Activated T-cell treated with anti-CD3 and anti-CD28 coated beads, Interleukin-2, amount 50 U/mL, for 48 hours (primary cell): ENCODE data around the gene LRMDA.

ENCODE experiments used
- DNase-seq, 2 experiments: peaks; one replicate each; pipeline ENCODE4 v3.0.0-alpha.2; 2020

Gene LRMDA

DNA sequence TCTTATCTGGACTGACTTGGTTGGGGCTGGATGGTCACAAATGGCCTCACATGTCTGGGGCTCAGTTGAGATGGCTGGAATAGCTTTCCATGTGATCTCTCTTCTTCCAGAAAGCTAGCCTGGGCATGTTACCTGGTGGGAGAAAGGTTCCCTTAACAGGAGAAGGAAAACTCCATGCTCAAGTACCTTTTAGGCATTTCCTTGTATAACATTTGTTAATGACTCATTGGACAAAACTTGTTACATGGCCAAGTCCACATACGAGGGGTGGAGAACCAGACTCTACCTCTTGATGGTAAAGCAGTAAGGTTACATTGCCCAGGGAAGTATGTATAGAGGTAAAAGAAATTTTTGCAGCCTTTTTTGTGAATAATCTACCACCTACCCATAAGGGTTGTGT lies 826.4 kb downstream of the LRMDA start:
- DNase-seq: no peak

DNA sequence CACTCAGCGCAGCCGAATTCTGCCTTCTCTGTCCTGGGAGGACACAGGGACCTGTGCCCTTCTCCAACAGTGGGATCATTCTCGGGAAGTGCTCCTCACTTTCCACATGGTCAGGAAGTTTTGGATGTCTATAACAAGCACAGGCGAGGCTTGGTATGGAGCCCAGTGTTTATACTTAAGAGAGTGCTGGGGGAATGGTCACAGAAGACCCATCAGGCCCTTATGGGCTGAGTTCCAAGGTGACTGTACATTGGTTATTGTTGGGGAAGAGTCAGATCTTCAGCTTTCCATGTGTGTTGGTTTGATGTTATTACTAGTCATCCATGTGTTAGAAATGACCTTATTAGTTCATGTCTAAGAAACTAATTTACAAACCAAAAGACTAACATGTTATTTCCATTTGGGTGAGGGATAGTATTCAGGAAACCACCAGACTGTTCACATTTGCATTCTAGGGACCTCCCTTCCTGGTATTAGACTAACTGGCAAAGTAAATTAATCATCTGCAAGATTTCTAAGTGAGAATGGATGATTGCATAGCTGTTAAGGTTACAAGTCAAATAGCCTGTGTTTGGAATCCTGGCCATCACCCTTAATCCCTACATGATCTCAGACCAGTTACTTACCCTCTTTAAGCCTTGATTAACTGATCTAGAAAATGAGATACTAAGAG lies 834.2 kb downstream of the LRMDA start:
- DNase-seq: no peak

DNA sequence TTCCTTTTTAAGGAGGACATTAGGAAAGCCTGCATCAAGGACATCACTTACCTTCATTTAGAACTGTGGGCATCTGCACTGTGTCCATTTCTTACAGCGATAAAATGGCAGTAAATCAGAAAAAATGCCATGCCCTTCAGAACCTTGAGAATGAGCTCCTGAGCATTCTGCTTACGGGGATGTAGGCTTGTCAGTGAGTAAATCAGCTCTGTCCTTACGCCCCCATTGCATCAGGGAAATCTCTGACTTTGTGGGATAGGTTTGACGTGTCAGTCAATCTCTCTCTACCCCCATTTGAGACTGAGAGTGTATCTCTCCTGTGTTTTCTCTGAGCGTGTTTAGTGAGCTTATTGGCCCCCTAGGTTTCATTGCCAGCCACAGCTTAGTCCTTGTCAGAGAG lies 837.1 kb downstream of the LRMDA start:
- no peak for DNase-seq

DNA sequence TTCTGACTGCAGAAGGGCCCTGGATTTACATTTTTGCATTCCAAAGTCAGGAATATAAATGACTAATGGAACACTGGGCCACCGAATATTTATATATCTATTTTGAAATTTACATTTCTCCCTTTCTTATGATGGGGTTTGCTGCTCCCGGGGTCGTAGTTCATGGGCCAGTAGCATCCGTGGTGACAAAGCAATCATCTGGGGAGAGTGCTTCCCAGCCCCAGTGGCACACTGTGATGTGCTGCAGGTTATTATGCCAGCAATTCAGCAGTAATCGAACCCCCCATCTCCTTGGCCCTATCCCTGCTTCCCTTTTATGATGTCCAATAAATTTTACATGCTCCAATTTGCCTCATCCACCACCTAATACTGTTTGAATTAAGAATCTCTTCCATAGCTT lies 837.5 kb downstream of the LRMDA start:
- DNase-seq: no peak

DNA sequence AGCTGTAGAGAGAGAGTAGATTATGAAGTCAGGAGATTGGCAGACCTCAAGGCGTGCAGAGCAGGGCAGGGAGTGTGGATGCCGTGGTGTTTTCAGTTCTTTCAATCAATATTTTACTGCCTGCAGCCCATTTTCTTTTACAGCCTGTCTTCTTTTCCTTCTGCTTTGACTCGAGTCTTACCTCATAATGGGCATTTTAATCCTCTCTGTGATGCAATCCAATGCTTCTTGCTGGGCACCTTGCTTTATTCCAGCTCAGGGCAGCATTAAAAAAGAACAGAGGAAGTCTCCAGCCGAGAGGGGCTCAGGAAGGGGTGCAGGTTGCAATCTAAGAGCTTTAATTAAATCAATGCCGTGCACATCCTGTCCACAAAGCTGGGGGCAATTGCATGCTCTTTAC lies 839.0 kb downstream of the LRMDA start:
- DNase-seq: no peak

DNA sequence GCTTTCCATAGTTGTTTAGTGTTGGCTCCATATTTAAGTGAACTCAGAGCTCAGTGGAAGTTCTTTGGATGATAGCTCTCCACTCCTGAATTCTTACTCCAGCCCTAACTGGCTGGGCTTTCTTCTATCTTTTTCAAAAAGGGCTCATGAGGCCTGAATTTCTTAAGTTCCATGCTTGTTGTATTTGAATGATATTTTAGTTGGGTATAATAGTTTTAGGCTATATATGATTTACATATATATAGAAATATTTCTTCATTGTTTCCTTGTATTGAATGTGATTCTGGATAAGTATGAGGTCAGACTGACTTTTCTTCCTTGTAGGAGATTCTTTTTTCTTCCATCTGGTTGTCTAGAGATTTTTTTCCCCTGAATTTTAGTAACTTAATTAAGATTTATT lies 843.5 kb downstream of the LRMDA start:
- DNase-seq: no peak

DNA sequence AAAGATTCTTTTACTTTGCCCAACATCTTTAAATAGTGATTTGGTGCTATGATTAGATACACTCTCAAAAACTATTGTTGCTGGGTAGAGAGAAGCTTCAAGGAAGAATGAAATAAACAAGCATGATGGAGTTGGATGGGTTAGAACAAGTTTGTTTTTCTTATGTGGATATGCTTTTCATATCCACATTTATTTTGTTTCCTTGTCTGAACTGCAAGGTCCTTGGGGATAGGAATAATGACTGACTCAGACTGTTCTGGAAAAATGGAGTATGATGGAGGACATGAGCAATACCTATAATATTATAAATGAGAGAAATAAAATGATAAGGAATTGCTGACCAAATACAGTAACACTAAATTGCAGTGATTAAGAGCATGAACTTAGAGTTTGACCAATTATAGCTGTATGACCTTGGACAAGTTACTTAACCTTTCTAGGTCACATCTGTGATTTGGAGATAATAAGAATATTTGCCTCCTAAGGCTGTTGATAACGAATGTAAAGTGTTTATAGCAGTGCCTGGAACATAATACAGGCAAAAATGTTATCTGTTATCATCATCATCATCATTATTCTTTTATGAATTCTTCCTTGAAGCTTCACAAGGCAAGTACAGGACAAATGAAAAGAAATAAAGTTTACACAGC lies 847.5 kb downstream of the LRMDA start:
- DNase-seq: no peak

DNA sequence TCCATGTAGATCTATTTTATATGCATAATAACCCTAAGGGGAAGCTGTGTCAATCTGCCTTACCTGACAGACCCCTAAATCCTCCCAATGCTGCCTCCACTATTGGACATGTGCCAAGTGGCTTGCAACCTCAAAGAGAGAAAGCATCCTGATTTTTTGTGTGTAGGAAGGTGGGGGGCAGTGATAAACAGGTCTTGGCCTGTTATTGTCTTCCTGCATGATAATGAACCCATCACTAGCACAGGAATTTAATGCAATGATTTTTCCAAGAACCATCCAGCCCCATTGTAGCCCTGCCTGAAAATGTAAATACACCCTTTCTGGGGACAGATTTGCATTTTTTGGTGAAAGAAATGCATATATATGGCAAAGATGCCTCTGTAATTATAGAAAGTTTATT lies 850.2 kb downstream of the LRMDA start:
- DNase-seq: no peak

DNA sequence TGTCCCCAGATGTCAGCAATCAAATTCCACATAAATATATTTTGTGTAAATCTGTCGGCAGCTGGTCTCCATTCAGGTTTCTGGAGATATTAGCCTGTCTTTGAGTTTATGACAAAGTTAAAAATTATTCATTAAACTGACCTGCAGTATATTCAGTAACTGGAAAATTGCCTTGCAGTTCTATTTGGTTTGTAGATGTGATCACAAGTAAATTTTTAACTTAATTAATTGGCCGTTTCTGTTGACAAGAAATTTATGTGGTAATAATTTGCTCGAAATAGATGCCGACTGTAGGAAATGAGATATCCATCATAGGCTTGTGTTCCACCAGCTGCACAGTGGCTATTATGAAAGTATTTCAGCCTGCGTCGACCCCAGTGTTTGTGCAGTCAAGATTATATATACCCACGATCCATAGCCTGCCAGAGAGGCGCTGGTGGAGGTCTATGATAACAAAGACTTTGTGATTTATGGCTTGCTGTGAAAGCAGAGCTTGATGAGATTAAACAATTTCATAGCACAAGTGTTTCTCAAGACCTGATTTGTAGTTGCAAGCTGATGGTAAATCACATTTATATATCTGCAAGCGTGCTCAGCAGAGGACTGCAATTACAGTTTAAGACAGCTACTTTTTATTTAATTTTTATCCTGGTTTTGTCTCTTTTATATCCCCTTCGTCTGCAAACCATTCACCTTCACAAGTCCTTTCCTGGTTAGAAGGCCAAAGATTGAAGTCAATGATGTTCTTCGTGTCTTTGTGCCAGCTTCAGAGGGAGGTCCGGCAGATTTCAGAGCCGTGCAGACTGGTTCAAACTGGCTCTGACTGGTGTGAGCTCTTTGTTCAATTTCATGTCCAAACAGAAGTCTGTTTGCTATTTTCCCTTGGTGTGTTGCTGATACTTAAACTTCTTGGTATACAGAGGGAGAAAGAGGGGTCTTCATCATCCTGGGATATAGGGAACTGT lies 850.9 kb downstream of the LRMDA start:
- DNase-seq: no peak

DNA sequence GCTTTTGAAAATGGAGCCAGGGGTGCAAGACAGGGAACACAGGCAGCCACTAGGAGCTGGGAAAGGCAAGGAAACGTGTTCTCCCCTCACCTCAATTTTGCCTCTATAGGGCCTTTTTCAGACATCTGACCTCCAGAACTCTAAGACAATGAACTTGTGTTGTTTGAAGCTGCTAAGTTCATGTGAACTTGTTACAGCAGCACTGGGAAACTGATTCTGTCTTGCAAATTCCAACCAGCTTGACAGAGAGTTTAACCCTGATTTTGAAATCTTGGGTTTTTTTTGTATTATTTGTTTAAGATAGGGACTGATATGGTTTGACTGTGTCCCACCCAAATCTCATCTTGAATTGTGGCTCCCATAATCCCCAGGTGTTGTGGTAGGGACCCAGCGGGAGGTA lies 852.9 kb downstream of the LRMDA start:
- DNase-seq: no peak

DNA sequence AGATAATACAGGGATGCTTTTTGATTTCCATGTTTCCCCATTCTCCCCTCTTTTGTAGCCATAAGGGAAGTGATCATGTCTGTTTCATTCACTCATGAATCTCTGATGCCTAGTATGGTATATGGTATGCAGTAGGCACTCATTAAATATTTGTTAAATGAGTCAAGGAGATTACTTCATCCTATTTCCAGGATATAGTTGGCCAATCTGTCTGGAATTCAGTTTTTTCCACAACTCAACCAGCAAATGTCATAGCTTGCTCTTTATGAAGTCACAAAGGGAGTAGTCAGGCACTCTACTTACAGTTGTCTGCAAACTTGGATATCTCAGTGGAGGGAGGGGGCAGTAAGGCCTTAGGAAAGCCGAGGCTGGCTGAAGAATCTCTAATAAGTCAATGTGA lies 853.6 kb downstream of the LRMDA start:
- DNase-seq: no peak

DNA sequence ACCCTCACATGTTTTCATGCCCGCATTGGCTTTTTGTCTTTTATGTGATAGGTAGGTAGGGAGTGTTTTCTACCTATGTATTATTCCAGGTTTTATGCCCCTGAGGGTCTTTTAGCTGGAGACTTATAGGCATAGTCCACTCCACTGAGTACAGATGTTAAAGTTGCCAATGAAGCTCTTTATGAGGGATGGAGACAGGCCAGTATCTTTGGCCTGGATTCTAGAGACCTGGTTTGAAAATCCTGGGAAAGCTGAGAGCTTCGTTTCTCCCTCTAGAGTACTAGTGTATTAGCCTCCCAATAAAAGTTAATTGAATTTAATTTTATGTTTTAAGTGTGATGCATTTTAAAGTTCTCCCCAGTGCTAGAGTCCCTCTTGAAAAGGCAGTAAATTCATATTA lies 854.1 kb downstream of the LRMDA start:
- DNase-seq: no peak

DNA sequence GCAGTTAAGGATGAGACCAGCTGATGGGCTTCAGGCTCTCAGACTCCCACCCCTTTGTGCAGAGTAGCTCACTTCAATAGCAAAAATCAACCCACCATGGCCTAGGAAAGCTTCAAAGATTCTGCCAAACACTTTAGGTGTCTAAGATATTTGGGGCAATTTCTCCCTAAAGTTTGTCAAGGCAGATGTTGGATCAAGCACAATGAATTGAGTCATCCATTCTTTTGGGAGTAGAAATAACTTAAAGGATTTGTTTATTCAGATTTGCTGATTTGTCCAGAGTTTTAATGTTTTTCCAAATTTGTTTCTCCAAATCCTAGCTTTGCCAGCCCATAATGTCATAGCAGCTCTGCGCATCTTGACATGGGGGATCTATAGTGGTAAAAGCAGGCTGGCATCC lies 855.1 kb downstream of the LRMDA start:
- no peak for DNase-seq

DNA sequence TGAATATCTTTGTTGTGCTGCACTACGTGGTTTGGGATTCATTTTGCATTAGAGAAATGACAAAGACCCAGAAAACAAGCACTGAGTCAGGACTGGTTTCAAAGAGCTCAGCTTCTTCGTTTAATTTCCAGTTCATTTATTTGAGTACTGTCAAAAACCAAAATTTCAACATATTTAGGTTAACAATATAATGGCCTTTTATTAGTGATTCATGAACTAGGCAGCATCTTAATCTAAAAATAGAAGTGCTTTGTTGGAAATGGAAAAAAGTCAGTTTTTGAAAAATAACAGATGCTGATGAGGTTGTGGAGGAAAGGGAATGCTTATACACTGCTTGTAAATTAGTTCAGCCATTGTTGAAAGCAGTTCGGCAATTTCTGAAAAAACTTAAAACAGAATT lies 856.4 kb downstream of the LRMDA start:
- DNase-seq: no peak

DNA sequence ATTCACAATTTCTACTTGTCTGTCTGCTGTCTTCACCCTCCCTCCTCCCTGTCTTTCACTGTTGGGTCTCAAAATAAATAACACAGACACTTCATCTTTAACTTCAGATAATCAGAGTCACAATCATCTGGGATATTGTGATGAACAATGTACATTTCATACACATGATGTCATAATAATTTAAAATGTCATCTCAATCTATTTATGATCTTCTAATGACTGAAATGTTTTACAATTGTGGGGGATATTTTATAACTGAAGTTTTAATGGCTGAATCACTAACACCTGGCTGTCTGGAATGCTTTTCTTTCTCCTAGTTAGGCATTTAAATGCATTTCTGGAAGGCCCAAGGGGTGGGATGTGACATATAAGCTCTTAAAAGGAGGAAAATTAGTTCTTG lies 859.8 kb downstream of the LRMDA start:
- DNase-seq: no peak

DNA sequence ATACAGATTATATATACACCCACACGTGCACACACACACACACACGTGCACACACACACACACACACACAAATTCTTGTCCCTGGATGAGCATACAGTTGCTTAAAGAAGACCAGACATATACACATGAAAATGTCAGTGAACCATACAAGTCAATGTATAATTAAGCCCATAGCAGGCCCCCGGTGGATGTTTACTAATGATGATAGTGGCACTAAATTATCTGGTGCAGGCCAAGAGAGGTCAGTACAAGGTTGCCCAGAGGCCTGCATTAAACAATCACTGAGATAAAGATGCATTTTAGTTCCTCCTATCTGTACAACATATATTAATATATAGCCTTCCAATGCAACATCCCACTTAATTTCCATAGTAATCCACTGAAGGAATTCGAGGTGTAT lies 860.5 kb downstream of the LRMDA start:
- no peak for DNase-seq

DNA sequence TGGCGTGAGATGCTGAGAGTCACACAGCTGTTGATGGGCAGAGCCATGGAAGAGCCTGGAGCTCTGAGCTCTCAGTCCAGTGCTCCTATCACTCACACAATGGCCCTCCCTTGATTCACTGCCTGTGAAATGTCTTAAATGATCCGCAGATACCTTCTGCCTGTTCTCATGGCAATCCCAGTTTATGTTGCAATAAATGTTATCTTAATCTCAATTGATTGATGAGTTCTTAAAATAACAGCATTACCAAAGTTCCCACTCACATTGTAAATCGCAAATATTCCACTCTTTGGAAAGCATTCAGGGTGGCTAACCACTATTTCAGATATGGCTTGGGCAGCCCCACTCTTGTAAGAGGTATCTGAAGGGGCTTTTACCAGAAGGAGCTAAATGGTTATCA lies 865.5 kb downstream of the LRMDA start:
- DNase-seq: no peak

DNA sequence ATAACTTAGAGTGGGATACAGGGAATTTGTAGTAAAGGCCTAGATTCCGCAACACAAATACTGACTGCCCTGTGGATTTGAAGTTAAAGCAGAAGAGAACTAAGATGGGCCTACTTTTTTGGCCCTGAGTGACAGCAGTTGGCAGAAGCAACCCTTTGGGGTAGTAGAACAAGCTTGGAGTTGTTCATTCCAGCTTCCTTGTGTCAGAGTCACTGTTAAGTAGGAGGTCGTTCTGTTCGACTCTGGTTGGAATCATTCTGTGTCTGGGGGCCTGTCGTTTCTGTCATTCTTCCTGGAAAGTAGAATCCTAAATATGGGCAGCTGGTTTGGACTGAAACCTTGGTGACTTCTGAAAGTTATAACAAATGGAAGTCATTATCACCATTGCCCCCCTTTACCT lies 865.9 kb downstream of the LRMDA start:
- no peak for DNase-seq

DNA sequence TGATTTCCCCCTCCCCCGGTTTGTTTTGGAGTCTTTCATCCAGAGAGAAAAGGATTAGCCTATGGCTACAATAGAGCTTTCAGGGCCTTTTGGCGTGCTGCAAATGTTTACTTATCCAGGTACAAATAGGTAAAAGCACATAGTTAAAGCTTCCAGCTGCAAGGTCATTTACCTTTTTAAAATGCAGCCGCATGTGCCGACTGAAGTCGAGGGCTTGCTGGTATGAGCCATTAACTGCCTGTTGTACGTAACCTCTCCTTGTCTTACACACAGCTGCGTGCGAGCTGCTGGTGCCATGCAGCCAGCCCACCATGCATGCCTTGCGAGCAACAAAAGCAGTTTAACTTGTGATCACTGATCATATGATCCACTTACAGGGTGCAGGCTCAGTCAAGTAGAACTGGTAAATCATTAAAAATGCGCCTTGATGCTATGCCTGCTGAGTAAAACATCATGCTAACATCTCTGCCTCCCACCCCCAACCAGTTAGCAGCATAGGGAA lies 866.4 kb downstream of the LRMDA start:
- no peak for DNase-seq

DNA sequence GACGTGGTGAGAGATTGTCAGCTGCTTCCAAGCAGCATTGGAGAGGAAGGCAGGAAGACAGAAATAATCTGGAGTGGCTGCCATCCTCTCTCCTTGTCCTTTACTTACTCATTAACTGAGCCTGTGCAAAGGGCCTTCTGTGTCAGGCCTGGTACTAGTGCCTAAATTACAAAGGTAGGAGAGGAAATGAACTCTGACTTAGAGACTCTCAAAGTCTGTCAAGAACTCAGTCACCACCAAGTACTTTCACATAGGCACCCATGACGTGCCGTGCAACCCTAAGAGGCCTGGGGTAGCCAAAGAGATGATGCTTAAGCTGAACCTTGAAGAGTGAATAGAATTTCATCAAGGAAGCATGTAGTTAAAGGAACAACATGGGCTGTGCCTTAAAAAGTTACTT lies 866.9 kb downstream of the LRMDA start:
- DNase-seq: no peak

DNA sequence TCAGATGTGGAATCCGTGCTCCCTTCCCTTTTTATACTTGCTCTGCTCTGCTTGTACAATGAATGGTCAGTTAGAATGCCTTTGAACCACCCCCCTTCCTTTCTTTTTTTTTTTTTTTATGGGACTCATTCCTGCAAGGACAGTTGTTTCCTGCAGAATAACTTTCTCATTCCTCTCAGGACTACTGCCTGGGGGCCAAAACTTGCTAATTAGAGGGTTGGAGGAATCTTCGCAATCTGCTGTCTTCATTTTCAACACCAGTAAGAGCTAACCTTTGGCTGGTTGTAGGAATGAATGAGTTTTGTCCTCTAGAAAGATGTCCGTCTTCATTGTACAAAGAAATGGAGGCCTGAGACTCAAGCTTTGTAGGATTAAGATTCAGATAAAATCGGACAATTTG lies 868.1 kb downstream of the LRMDA start:
- DNase-seq: no peak

DNA sequence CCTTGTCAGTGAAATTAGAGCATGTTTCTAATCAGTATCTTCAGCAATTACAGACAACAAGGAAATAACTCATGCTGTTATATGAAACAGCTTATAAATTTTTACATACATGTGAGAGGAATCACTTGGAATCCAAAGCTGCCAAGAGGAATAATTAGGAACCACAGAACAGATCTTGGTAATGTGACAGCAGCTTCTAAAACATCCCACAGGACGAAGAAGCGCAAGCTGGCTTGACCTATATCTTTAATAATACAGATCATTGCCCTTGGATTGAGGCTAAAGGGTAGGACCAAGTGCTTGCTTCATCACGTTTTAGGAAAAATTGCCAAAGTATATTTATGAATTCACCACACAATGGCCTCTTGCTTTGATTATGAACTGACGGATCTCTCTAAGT lies 869.8 kb downstream of the LRMDA start:
- no peak for DNase-seq

DNA sequence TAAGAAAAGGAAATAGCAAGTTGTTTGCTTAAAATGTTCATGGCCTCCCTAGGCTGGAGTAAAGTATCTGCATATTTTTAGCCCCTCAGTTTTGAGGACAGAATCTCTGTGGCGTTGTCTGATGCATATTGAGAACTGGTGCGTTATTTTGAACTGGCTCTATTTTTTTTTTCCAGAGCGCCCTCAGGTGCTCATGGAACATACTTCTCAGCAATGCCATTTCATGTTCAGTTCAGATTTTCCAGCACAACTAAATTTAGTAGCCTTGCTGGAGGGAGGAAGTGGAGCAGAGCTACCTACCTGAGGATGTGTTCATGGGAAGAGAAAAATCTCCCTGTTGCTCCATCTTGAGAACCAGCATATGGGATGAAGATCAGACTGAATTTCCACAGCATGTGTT lies 870.5 kb downstream of the LRMDA start:
- no peak for DNase-seq

DNA sequence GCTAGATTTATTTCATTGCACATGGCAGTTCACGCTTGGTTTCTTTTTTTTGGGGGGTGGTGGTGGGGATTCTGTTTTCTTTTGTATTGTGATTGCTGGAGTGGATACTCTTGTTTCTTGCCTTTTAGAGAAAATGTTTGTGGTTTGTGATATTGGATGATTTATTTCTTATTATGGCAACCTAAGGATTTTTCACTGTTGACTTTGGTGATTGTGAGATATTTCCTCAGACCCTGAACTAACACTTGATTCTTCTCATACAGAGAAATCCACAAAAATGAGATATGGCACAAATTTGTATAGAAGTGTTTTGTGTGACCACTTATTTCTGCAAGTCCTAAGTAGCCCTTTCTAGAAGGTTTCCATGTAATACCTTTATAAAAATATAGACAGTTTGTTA lies 871.1 kb downstream of the LRMDA start:
- DNase-seq: no peak
